Gastrocnemius medialis (tissue), 4 donors: ENCODE measurements around the gene SOAT1. TPM values are rescaled to one million over a fixed set of nuclear protein-coding genes. Genes with fewer than 3 reads are reported as not detected.
"Not testable (repeated sequence)": the region's sequence is repeated elsewhere in the genome, so short reads cannot be mapped to it uniquely, and the experiment has no call there.

Source experiments
- ATAC-seq, 2 donors: fragments of 150-250 bp; one replicate each; pipeline ENCODE4 v1.9.1; 2016
- DNase-seq, 2 donors: peaks; one replicate each; pipeline ENCODE4 v3.0.0-alpha.2; 2019
- H3K27ac ChIP-seq, 4 donors: fragments of 200-600 bp; sonication (generic); 1 replicate in 1 of 4; 2 replicates in 3 of 4; pipeline ENCODE4 v1.5.1; 2016 to 2018; ENCODE audit warnings: mild to moderate bottlenecking in 2 of 4, moderate library complexity in 1 of 4
- H3K27me3 ChIP-seq, 3 donors: fragments of 200-600 bp; sonication (generic) in 2 of 3; 1 replicate in 1 of 3; 2 replicates in 2 of 3; pipeline versions ENCODE4 v1.5.1 to v1.6.0; 2016 to 2019; ENCODE audit warnings: mild to moderate bottlenecking in 1 of 3, moderate library complexity in 1 of 3
- H3K36me3 ChIP-seq, 2 donors: fragments of 200-600 bp; sonication (generic) in 1 of 2; one replicate each; pipeline ENCODE4 v1.5.1; 2017 to 2018
- H3K4me1 ChIP-seq, 2 donors: fragments of 200-600 bp; sonication (generic) in 1 of 2; one replicate each; pipeline ENCODE4 v1.5.1; 2016 to 2017; ENCODE audit warnings: mild to moderate bottlenecking in 2 of 2
- H3K4me3 ChIP-seq, 4 donors: fragments of 200-600 bp; sonication (generic) in 3 of 4; 1 replicate in 1 of 4; 2 replicates in 3 of 4; pipeline ENCODE4 v1.5.1; 2016 to 2019; ENCODE audit warnings: mild to moderate bottlenecking in 2 of 4
- H3K9me3 ChIP-seq, 3 donors: fragments of 200-600 bp; sonication (generic) in 2 of 3; 1 replicate in 1 of 3; 2 replicates in 2 of 3; pipeline ENCODE4 v1.5.1; 2016 to 2019
- CTCF ChIP-seq, 5 experiments: fragments of 450-650 bp in 3 of 5; fragments of 200-600 bp in 2 of 5; sonication (generic) in 2 of 5; IDR thresholded peaks in 4 of 5; conservative IDR thresholded peaks in 1 of 5; 1 replicate in 4 of 5; 2 replicates in 1 of 5; pipeline ENCODE4 v1.5.1; 2016 to 2019; ENCODE audit warnings: antibody characterized with exemption in 5 of 5, mild to moderate bottlenecking in 3 of 5, moderate library complexity in 3 of 5
- POLR2A ChIP-seq, 2 donors: fragments of 450-650 bp; IDR thresholded peaks; one replicate each; pipeline ENCODE4 v1.6.1; 2017; ENCODE audit warnings: antibody characterized with exemption in 2 of 2, mild to moderate bottlenecking in 2 of 2, moderate library complexity in 2 of 2
- in situ Hi-C, 4 donors: fragments of 200-750 bp; cut with MboI; loops; one replicate each; pipeline versions ENCODE4 v1.15.0 to v1.8.0; 2017; ENCODE audit warnings: low sequenced_read_pairs in 4 of 4
- intact Hi-C: fragments of 100-400 bp; cut with DNase I; formaldehyde crosslinking; loops from one replicate; pipeline ENCODE4 v1.15.1; 2023; ENCODE audit warnings: low total_unique reads
- total RNA-seq, 4 donors: library from RNA; depleted of rRNA; stranded (reverse); fragments of >200 nt; gene quantifications; one replicate each; pipeline versions ENCODE4 v1.1.0 to v1.2.3, GENCODE V29; 2016

The SOAT1 gene
- total RNA-seq, 4 donors from 2014 or later = 5.2 to 11.7 (median 6.4) TPM

GRCh38 chr1:179341943-179342547 lies 48.4 kb downstream of the SOAT1 start:
- no peak for DNase-seq
- H3K36me3 ChIP-seq = peaks cover 0 to 33% of the 10 kb centered on the region in 2 donors
- intact Hi-C loops = no loop called here
- H3K4me3 ChIP-seq = no peak overlapping the region
- no peaks in the 10 kb centered on the region for H3K4me1 ChIP-seq
- H3K9me3 ChIP-seq = no peaks in the 10 kb centered on the region
- TF ChIP-seq POLR2A (IDR thresholded peaks at IDR 0.05) = no peak
- no peaks in the 10 kb centered on the region for H3K27me3 ChIP-seq
- no peak for ATAC-seq
- no peak overlapping the region for H3K27ac ChIP-seq
- in situ Hi-C loops = no loop called here

- DNase-seq (no peak), ATAC-seq (no peak)
- Histone ChIP-seq H3K36me3 (peaks cover 0 to 33% of the 10 kb centered on the region in 2 donors), H3K4me3 (no peak overlapping the region), H3K4me1 (no peaks in the 10 kb centered on the region), H3K27ac (no peak overlapping the region), H3K9me3 (no peaks in the 10 kb centered on the region), H3K27me3 (no peaks in the 10 kb centered on the region)
- intact Hi-C loops (no loop called here), in situ Hi-C loops (no loop called here)
- TF ChIP-seq POLR2A (IDR thresholded peaks at IDR 0.05) = no peak
- no peak for TF ChIP-seq CTCF (IDR thresholded peaks at IDR 0.05 in 4 of 5, conservative IDR thresholded peaks at IDR 0.05 in 1 of 5)
Observed at GRCh38 chr1:179342740-179343404, 49.3 kb downstream of the SOAT1 start.

- intact Hi-C loops (no loop called here), in situ Hi-C loops (loop anchor here (25.0 kb wide), 3 partner anchors 114 to 814 kb away; partner anchors contain the start of gene ABL2 (in 1 of the 4))
- ATAC-seq = no peak
- H3K36me3 ChIP-seq = peaks cover 0 to 25% of the 10 kb centered on the region in 2 donors
- H3K9me3 ChIP-seq = no peaks in the 10 kb centered on the region
- no peaks in the 10 kb centered on the region for H3K4me1 ChIP-seq
- DNase-seq = no peak
- TF ChIP-seq POLR2A (IDR thresholded peaks at IDR 0.05) (no peak), CTCF (IDR thresholded peaks at IDR 0.05 in 4 of 5, conservative IDR thresholded peaks at IDR 0.05 in 1 of 5) (no peak)
- H3K4me3 ChIP-seq = no peak overlapping the region
- H3K27ac ChIP-seq = no peak overlapping the region
- H3K27me3 ChIP-seq = no peaks in the 10 kb centered on the region
Observed at GRCh38 chr1:179351281-179351680, 57.7 kb downstream of the SOAT1 start.

- in situ Hi-C loops (loop anchor here (25.0 kb wide), 3 partner anchors 115 to 815 kb away; partner anchors contain the start of gene ABL2 (in 1 of the 4)), intact Hi-C loops (no loop called here)
- H3K4me1 ChIP-seq = no peaks in the 10 kb centered on the region
- DNase-seq (no peak), ATAC-seq (no peak)
- no peaks in the 10 kb centered on the region for H3K9me3 ChIP-seq
- TF ChIP-seq CTCF (IDR thresholded peaks at IDR 0.05 in 4 of 5, conservative IDR thresholded peaks at IDR 0.05 in 1 of 5) (no peak), POLR2A (IDR thresholded peaks at IDR 0.05) (no peak)
- H3K27me3 ChIP-seq = no peaks in the 10 kb centered on the region
- no peak overlapping the region for H3K4me3 ChIP-seq
- H3K36me3 ChIP-seq = peaks cover 0 to 25% of the 10 kb centered on the region in 2 donors
- no peak overlapping the region for H3K27ac ChIP-seq
Observed at GRCh38 chr1:179352236-179352635, 58.6 kb downstream of the SOAT1 start.

GRCh38 chr1:179353546-179353945 lies 59.9 kb downstream of the SOAT1 start:
- H3K4me1 ChIP-seq = no peaks in the 10 kb centered on the region
- intact Hi-C loops = no loop called here
- no peak for DNase-seq
- ATAC-seq = no peak
- no peak overlapping the region for H3K4me3 ChIP-seq
- peaks cover 0 to 25% of the 10 kb centered on the region in 2 donors for H3K36me3 ChIP-seq
- in situ Hi-C loops = loop anchor here (25.0 kb wide), 3 partner anchors 116 to 816 kb away; partner anchors contain the start of gene ABL2 (in 1 of the 4)
- H3K27ac ChIP-seq = no peak overlapping the region
- TF ChIP-seq CTCF (IDR thresholded peaks at IDR 0.05 in 4 of 5, conservative IDR thresholded peaks at IDR 0.05 in 1 of 5) (no peak), POLR2A (IDR thresholded peaks at IDR 0.05) (no peak)
- no peaks in the 10 kb centered on the region for H3K27me3 ChIP-seq
- no peaks in the 10 kb centered on the region for H3K9me3 ChIP-seq

GRCh38 chr1:179361631-179362030 lies 68.0 kb downstream of the SOAT1 start:
- H3K27ac ChIP-seq, H3K9me3 ChIP-seq, H3K36me3 ChIP-seq, ATAC-seq, H3K27me3 ChIP-seq, intact Hi-C loops, H3K4me1 ChIP-seq, DNase-seq, H3K4me3 ChIP-seq: not testable (repeated sequence)
- in situ Hi-C loops = loop anchor here (10.0 to 25.0 kb wide), 4 partner anchors 124 to 824 kb away; partner anchors contain the start of gene ABL2 (in 1 of the 4)
